Cardiac muscle cell (in vitro differentiated cells and primary cell): ENCODE data around the gene C7orf33. TPM values are rescaled to one million over a fixed set of nuclear protein-coding genes. Genes with fewer than 3 reads are reported as not detected.

ENCODE experiments used
- DNase-seq, 2 donors: peaks; one replicate each; pipeline versions ENCODE4 v3.0.0 to v3.0.0-alpha.2; 2010 to 2017; ENCODE audit warnings: low read depth in 1 of 2, low spot score in 1 of 2
- H3K27ac ChIP-seq: fragments of 200-600 bp; sonication (generic); 2 replicates; pipeline ENCODE4 v1.5.1; 2016
- H3K27me3 ChIP-seq: fragments of 200-600 bp; sonication (generic); 2 replicates; pipeline ENCODE4 v1.6.0; 2016; ENCODE audit warnings: control low read depth
- H3K36me3 ChIP-seq: fragments of 200-600 bp; sonication (generic); 2 replicates; pipeline ENCODE4 v1.5.1; 2016; ENCODE audit warnings: control low read depth
- H3K4me1 ChIP-seq: fragments of 200-600 bp; sonication (generic); 2 replicates; pipeline ENCODE4 v1.8.1; 2017; ENCODE audit warnings: low read depth, mild to moderate bottlenecking, mixed run types
- H3K4me3 ChIP-seq: fragments of 200-600 bp; sonication (generic); 2 replicates; pipeline ENCODE4 v1.5.1; 2016; ENCODE audit warnings: mild to moderate bottlenecking
- H3K9me3 ChIP-seq: fragments of 200-600 bp; sonication (generic); 2 replicates; pipeline ENCODE4 v1.5.1; 2017; ENCODE audit warnings: low read depth, mild to moderate bottlenecking, control low read depth
- polyA plus RNA-seq: library from polyadenylated mRNA; unstranded; fragments of >200 nt; fragmentation: Nextera tagmentation; extraction: Ambion mirVana; gene quantifications from 2 replicates; pipeline ENCODE4 v1.2.1, GENCODE V29; 2016
- total RNA-seq: library from RNA; depleted of rRNA; stranded (reverse); fragments of >200 nt; gene quantifications from 2 replicates; pipeline ENCODE4 v1.2.3, GENCODE V29; 2016
- TF ChIP-seq, protein P1 (sequence below): IDR thresholded peaks from 2 replicates; pipeline ENCODE4 v1.5.1; 2012; ENCODE audit warnings: low read depth, mild to moderate bottlenecking, low read length

The C7orf33 gene, protein sequence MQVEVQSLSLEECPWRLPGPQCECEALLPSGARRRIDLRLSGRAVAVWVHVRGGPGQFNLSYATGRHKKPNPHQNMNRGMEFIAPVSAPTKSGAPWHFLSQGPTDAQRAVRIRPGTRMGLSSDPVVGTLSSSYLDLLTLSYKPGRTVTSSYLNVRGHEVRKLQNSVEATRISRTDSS
- total RNA-seq = not detected in 2 replicates
- polyA plus RNA-seq = not detected in 2 replicates

DNA sequence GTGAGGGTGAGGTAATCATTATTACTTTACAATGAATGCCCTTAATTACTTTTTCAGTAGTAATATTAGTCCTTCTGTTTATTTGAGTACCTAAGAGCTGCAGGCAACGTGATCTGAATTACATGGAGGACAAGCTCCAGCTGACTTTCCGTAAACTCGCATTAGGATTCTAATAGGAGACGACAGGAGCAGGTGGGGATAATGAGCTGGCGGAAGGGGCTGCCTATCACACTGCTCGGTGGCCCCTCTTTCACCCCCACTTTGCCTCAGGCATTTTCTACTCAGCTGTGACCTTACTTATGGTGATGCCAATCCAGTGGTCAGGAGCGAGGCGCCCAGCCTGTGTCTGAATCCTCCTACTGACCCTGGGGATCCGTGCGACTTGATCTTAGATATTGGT is at the start of gene C7orf33:
Gene C7orf33 (plus strand): TSS at position 296 of the 400 bp plus-strand sequence. CDS start 160 bp downstream, outside the sequence.
- Histone ChIP-seq H3K36me3 (no peaks in the 10 kb centered on the region), H3K4me1 (no peaks in the 10 kb centered on the region), H3K9me3 (no peaks in the 10 kb centered on the region), H3K27ac (no peak within 1 kb of the TSS), H3K27me3 (no peaks in the 10 kb centered on the region), H3K4me3 (no peak within 1 kb of the TSS)
- TF ChIP-seq, protein P1, sequence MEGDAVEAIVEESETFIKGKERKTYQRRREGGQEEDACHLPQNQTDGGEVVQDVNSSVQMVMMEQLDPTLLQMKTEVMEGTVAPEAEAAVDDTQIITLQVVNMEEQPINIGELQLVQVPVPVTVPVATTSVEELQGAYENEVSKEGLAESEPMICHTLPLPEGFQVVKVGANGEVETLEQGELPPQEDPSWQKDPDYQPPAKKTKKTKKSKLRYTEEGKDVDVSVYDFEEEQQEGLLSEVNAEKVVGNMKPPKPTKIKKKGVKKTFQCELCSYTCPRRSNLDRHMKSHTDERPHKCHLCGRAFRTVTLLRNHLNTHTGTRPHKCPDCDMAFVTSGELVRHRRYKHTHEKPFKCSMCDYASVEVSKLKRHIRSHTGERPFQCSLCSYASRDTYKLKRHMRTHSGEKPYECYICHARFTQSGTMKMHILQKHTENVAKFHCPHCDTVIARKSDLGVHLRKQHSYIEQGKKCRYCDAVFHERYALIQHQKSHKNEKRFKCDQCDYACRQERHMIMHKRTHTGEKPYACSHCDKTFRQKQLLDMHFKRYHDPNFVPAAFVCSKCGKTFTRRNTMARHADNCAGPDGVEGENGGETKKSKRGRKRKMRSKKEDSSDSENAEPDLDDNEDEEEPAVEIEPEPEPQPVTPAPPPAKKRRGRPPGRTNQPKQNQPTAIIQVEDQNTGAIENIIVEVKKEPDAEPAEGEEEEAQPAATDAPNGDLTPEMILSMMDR = no peak
- no peak for DNase-seq

DNA sequence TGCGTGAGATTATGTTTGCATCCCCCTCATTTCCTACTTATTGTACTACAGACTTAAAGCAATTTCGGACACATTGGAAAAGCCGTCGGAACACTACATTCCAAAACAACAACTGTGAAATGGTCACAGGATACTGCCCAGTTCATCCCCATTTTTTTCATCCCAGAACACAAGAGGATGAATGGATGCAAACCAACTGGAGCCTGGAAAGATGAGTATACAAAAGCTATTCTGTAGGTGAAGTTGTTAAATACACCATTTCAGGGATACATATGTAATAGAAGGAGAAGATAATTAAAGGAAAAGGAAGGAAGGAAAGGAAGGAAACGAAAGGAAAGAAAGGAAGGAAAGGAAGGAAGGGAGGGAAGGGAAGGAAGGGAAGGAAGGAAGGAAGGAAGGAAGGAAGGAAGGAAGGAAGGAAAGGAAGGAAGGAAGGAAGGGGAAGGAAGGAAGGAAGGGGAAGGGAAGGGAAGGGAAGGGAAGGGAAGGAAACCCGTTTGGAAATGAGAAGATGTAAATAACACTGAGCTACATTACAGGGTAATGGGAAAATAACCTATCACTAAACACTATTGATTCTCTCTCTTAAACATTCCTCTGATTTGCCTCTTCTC is 48.6 kb upstream of the C7orf33 start:
- Histone ChIP-seq H3K4me3 (no peak overlapping the region), H3K27me3 (no peaks in the 10 kb centered on the region), H3K9me3 (no peaks in the 10 kb centered on the region), H3K27ac (no peak overlapping the region), H3K36me3 (no peaks in the 10 kb centered on the region), H3K4me1 (no peaks in the 10 kb centered on the region)
- TF ChIP-seq, protein P1 = no peak
- no peak for DNase-seq

DNA sequence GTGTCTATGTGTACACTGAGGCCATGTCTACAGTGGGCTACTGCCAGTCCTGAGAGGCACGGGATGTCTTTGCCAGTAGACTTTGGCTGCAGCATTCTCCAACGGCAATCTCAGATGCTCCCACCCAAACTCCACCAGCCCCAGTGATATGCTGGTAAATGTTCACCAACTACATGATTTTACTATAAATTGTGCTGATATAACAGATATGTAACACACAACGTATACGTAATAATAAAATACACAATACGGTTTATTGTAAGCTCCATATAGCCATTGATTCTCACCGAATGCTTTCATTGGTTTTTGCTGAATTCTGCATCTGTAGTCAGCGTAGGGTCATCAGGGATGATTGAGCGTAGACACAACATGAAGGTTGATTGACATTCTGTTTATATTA is 47.3 kb upstream of the C7orf33 start:
- H3K36me3 ChIP-seq = no peaks in the 10 kb centered on the region
- no peak for DNase-seq
- no peak overlapping the region for H3K4me3 ChIP-seq
- no peaks in the 10 kb centered on the region for H3K9me3 ChIP-seq
- no peaks in the 10 kb centered on the region for H3K4me1 ChIP-seq
- TF ChIP-seq, protein P1 = no peak
- no peak overlapping the region for H3K27ac ChIP-seq
- no peaks in the 10 kb centered on the region for H3K27me3 ChIP-seq

DNA sequence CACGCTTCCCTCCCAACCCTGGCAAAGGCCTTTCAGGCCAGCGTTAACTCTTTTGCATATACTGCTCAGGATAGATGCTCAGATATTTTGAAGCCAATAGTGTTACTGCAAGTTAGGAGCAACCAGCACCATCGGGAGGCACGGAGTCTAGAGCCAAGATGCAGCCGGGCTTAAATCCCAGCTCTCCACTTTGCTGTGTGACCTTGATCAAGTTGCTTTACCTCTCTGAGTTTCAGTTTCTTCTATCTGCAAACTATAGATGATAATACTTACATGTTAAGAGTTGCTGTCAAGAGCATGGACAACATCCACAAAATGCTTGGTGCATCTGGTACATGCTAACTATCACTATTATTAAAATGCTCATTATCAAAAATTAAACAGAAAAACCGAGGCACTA is 45.4 kb upstream of the C7orf33 start:
- no peak overlapping the region for H3K27ac ChIP-seq
- TF ChIP-seq, protein P1 = no peak
- no peaks in the 10 kb centered on the region for H3K36me3 ChIP-seq
- no peak overlapping the region for H3K4me3 ChIP-seq
- H3K4me1 ChIP-seq = no peaks in the 10 kb centered on the region
- no peaks in the 10 kb centered on the region for H3K9me3 ChIP-seq
- no peaks in the 10 kb centered on the region for H3K27me3 ChIP-seq
- DNase-seq = no peak

DNA sequence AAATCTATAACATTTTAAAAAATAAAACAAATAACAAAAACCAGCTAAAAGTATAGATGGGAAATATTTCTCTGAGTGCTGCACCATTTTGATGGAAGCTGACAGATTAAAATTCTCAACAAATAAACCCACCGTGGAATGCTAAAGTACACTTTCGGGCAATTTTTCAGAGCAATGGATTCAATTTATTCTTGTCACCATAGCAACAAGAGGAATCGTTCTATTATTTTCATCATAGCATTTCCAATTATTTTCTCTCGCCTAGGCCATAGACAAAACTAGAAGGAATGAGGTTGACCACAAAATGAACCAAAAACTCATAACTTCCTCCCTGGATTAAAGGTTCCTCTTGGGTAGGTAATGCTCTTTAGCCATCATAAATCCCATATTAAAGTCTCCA is 44.6 kb upstream of the C7orf33 start:
- Histone ChIP-seq H3K4me3 (no peak overlapping the region), H3K9me3 (no peaks in the 10 kb centered on the region), H3K4me1 (no peaks in the 10 kb centered on the region), H3K27me3 (no peaks in the 10 kb centered on the region), H3K36me3 (no peaks in the 10 kb centered on the region), H3K27ac (no peak overlapping the region)
- TF ChIP-seq, protein P1 = no peak
- DNase-seq = no peak
